Measurements from ENCODE around the gene SMYD5.

Gene SMYD5

DNA sequence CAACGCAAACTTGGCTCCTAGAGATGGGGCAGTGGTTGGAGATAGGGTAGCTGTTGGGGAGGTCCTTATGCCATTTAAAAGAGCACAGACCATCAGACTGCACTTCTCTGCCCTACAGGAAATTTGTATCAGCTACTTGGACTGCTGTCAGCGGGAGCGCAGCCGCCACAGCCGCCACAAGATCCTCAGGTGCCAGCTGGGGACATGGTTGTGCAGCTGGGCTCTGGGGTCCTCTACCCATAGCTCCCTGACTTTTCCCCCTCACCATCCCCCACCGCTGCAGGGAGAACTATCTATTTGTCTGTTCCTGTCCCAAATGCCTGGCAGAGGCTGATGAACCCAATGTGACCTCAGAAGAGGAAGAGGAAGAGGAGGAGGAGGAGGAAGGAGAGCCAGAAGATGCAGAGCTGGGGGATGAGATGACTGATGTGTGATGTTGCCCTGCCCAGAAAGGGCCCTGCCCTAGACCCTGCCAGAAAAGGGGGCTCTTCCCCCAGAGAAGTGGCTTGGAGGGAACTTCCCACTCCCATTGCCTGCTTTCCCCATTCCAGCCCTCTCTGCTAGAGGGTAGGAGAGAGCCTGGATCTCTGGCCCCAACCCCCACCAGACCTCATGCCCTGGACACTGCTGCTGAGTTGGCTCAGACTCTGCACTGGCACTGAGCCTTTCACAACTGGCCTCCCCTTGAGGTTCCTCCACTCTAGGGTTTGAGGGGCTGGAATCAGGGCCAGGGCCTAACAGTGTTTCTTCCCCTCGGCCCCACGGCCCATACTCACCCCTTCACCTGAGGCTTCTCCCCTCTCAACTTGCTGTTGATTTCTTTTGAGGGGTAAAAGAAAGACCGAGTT, 11.7 kb downstream of the SMYD5 start:
- no peak overlapping the region for H3K27ac ChIP-seq
- DNase-seq, result no peak
- TF ChIP-seq, protein P1, sequence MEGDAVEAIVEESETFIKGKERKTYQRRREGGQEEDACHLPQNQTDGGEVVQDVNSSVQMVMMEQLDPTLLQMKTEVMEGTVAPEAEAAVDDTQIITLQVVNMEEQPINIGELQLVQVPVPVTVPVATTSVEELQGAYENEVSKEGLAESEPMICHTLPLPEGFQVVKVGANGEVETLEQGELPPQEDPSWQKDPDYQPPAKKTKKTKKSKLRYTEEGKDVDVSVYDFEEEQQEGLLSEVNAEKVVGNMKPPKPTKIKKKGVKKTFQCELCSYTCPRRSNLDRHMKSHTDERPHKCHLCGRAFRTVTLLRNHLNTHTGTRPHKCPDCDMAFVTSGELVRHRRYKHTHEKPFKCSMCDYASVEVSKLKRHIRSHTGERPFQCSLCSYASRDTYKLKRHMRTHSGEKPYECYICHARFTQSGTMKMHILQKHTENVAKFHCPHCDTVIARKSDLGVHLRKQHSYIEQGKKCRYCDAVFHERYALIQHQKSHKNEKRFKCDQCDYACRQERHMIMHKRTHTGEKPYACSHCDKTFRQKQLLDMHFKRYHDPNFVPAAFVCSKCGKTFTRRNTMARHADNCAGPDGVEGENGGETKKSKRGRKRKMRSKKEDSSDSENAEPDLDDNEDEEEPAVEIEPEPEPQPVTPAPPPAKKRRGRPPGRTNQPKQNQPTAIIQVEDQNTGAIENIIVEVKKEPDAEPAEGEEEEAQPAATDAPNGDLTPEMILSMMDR (IDR thresholded peaks at IDR 0.05; ENCODE audit: low read depth, low read length), result no peak
- peaks cover 79% of the 10 kb centered on the region for H3K36me3 ChIP-seq
- H3K4me3 ChIP-seq (ENCODE audit: low read depth, low read length), result no peak overlapping the region
- no peaks in the 10 kb centered on the region for H3K9me3 ChIP-seq (ENCODE audit: severe bottlenecking)
- no peaks in the 10 kb centered on the region for H3K27me3 ChIP-seq (ENCODE audit: insufficient read depth, low read depth, severe bottlenecking)

DNA sequence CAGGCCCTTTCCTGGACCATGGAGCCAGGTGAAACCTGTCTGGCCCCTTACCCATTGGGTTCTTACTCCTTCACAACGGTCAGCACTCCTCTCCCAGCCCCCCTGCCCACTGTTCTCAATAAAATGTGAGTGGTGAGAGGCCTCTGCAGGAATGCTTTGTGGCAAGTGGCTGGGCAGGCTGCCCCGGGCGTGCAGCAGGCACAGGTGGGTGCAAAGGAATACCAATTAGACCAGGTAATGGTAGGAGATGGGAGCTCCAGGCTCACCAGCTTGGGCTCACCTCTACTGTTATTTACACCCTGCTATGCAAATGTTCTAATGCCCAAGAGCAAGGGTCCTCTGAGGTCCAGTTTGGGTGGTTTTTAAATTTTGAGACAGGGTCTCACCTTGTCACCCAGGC, 13.0 kb downstream of the SMYD5 start:
- Histone ChIP-seq H3K4me3 (ENCODE audit: low read depth, low read length) (no peak overlapping the region), H3K36me3 (peaks cover 69% of the 10 kb centered on the region), H3K27me3 (ENCODE audit: insufficient read depth, low read depth, severe bottlenecking) (no peaks in the 10 kb centered on the region), H3K27ac (no peak overlapping the region), H3K9me3 (ENCODE audit: severe bottlenecking) (no peaks in the 10 kb centered on the region)
- TF ChIP-seq, protein P1 (IDR thresholded peaks at IDR 0.05; ENCODE audit: low read depth, low read length), result no peak
- DNase-seq, result no peak

DNA sequence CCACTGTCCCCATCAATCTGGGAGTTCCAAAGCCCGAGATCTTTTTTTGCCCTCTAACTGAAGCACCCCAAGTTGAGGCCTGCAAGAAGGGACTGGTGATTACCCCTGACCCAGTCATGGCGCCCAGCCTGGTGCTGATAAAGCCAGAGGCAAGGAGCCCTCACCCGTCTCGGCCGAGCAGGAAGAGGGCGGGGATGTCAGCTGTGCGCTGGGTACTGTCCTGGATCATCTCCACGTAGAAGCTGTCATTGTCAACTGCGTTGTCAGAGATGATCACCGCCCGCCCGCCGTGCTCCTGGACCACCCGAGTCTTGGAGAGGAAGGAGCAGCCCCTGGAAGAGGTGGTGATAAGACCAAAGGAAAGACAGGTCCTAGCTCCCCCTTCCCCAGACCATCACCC, 14.6 kb downstream of the SMYD5 start:
- Histone ChIP-seq H3K4me3 (ENCODE audit: low read depth, low read length) (no peak overlapping the region), H3K27me3 (ENCODE audit: insufficient read depth, low read depth, severe bottlenecking) (no peaks in the 10 kb centered on the region), H3K27ac (no peak overlapping the region), H3K36me3 (peaks cover 56% of the 10 kb centered on the region), H3K9me3 (ENCODE audit: severe bottlenecking) (no peaks in the 10 kb centered on the region)
- DNase-seq, result no peak
- TF ChIP-seq, protein P1 (IDR thresholded peaks at IDR 0.05; ENCODE audit: low read depth, low read length), result no peak

DNA sequence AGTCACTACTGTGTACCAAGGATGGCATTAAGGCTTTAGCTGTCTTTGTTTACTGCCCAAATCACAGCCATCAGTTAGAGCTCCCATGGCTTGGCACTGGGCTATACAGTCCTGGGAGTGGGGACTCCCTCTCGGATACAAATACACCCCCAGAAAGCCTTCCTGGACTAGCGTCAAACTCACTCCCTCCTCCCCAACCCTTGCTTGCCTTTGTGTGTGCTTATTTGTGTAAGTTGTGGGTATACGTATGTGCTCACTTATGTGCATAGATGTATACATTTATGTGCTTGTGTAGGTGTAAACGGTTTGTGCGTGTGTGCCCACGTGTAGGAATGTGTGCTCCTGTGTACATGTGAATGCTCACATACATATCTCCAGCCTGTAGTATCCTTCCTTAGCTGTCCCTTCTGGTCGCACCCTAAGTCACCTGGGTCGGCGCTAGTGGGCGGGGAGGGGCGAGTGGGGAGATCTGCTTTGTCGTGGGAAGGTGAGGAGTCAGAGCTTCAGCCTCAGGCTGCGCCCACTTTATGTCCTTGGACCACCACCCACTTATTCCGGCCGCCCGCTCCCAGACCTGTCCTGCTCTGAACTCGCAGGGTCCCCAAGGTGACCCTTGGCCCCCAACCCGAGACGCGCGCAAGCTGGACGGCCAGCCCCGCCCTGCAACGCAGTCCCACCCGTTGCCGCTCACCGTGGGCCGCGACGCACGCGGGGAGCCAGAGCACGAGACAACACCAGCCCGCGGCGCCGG, 18.5 kb downstream of the SMYD5 start:
- DNase-seq, result peak; percentile 70
- peak overlapping the region; percentile 82 for H3K27ac ChIP-seq
- TF ChIP-seq, protein P1 (IDR thresholded peaks at IDR 0.05; ENCODE audit: low read depth, low read length), result peak; percentile 46
- no peaks in the 10 kb centered on the region for H3K27me3 ChIP-seq (ENCODE audit: insufficient read depth, low read depth, severe bottlenecking)
- peaks cover 50% of the 10 kb centered on the region for H3K36me3 ChIP-seq
- H3K4me3 ChIP-seq (ENCODE audit: low read depth, low read length), result peak overlapping the region; percentile 94
- H3K9me3 ChIP-seq (ENCODE audit: severe bottlenecking), result no peaks in the 10 kb centered on the region

DNA sequence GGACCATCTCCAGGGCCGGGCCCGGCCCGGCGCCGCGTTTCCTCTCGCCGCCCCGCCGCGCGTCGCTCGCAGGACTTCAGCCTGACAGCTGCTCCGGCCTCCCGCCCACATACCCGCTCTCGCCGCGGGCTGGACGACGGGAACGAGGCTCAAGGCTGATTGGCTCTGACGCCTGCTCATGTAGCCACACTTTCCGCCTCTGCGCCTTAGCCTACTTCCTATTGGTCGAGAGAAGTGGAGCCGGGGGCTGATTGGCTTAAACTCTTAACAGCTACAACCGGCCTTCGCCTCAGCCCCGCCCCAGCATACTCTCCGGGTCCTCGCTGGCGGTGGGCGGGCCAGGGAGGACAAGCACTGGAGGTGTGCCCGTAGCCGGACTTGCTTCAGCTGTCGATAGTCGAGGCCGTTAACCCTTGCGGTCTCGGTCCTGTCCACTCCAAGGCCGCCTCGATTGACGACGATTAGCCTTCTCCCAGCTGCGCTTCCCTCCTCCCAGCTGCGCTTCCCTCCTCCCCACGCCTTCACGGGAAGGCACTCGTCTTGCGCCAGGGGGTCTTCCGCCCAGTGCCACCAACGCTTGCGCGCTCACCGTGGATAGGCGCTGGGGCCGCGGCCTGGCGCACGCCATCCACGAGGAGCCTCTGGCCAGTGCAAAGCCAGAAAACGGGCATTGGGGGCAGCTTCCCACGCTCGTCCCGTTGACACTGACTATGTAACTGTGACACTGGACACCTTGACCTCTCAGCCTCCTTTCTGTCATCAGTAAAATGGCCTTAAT, 19.3 kb downstream of the SMYD5 start, which contains the start of gene PRADC1:
Gene PRADC1, minus strand, starts transcription at position 86 of the 778 bp plus-strand sequence. Its CDS starts 79 bp downstream, at position 7.
- Histone ChIP-seq H3K27me3 (ENCODE audit: insufficient read depth, low read depth, severe bottlenecking) (no peaks in the 10 kb centered on the region), H3K36me3 (peaks cover 48% of the 10 kb centered on the region), H3K9me3 (ENCODE audit: severe bottlenecking) (no peaks in the 10 kb centered on the region), H3K4me3 (ENCODE audit: low read depth, low read length) (peak within 1 kb of the TSS; percentile 94), H3K27ac (peak within 1 kb of the TSS; percentile 88)
- peak; percentile 100 for DNase-seq
- TF ChIP-seq, protein P1 (IDR thresholded peaks at IDR 0.05; ENCODE audit: low read depth, low read length), result no peak
